CD8-positive, alpha-beta memory T cell (primary cell): Measurements from ENCODE around the gene STX10. TPM values are rescaled to one million over a fixed set of nuclear protein-coding genes. Genes with fewer than 3 reads are reported as not detected.
"Not testable (repeated sequence)": the region's sequence is repeated elsewhere in the genome, so short reads cannot be mapped to it uniquely, and the experiment has no call there.

Experiments used
- CTCF ChIA-PET: fragments of 350-600 bp; sonication (Branson Sonifier 250); formaldehyde crosslinking; loops from one replicate; lab custom pipeline; 2021; ENCODE audit warnings: antibody characterized with exemption; lab: Charles Lee
- POLR2A ChIA-PET: fragments of 350-600 bp; sonication (Branson Sonifier 250); formaldehyde crosslinking; loops from one replicate; lab custom pipeline; 2021; ENCODE audit warnings: antibody characterized with exemption; lab: Charles Lee
- DNase-seq, 5 donors: peaks; one replicate each; pipeline versions ENCODE4 v3.0.0 to v3.0.0-alpha.2; 2020 to 2022; ENCODE audit warnings: mixed read lengths in 1 of 5
- H3K27ac ChIP-seq: one replicate; pipeline ENCODE4 v1.7.0; 2013; ENCODE audit warnings: low read depth, mild to moderate bottlenecking, low read length, moderate library complexity
- H3K27me3 ChIP-seq: 2 replicates; pipeline ENCODE4 v1.7.0; 2013; ENCODE audit warnings: low read length, mild to moderate bottlenecking; ENCODE audit not compliant: insufficient read depth, poor library complexity, severe bottlenecking
- H3K36me3 ChIP-seq: 2 replicates; pipeline ENCODE4 v1.7.0; 2013; ENCODE audit warnings: mild to moderate bottlenecking, low read length, moderate library complexity; ENCODE audit not compliant: insufficient read depth
- H3K4me1 ChIP-seq: 2 replicates; pipeline ENCODE4 v1.7.0; 2013; ENCODE audit warnings: mild to moderate bottlenecking, low read length, moderate library complexity; ENCODE audit not compliant: insufficient read depth
- H3K4me3 ChIP-seq: 2 replicates; pipeline ENCODE4 v1.7.0; 2013; ENCODE audit warnings: mild to moderate bottlenecking, low read length
- H3K9me3 ChIP-seq: 2 replicates; pipeline ENCODE4 v1.7.0; 2013; ENCODE audit warnings: mild to moderate bottlenecking, low read length
- H3K27ac Mint-ChIP-seq, 8 donors: one replicate each; pipeline ENCODE4 v1.8.0; 2020 to 2021; ENCODE audit warnings: mixed read lengths in 8 of 8, mild to moderate bottlenecking in 6 of 8, inconsistent platforms in 3 of 8, moderate library complexity in 3 of 8
- H3K27me3 Mint-ChIP-seq, 2 donors: one replicate each; pipeline ENCODE4 v1.8.0; 2020 to 2021; ENCODE audit warnings: mixed read lengths in 2 of 2, mild to moderate bottlenecking in 1 of 2, moderate library complexity in 1 of 2
- H3K36me3 Mint-ChIP-seq, 3 donors: one replicate each; pipeline ENCODE4 v1.8.0; 2020 to 2021; ENCODE audit warnings: mixed read lengths in 3 of 3, inconsistent platforms in 1 of 3, mild to moderate bottlenecking in 1 of 3
- H3K4me1 Mint-ChIP-seq, 3 donors: one replicate each; pipeline ENCODE4 v1.8.0; 2020 to 2021; ENCODE audit warnings: mixed read lengths in 3 of 3, inconsistent platforms in 1 of 3, mild to moderate bottlenecking in 1 of 3
- H3K4me3 Mint-ChIP-seq, 7 donors: one replicate each; pipeline ENCODE4 v1.8.0; 2020 to 2021; ENCODE audit warnings: mixed read lengths in 7 of 7, mild to moderate bottlenecking in 6 of 7, moderate library complexity in 4 of 7, inconsistent platforms in 2 of 7
- H3K9me3 Mint-ChIP-seq, 5 donors: one replicate each; pipeline ENCODE4 v1.8.0; 2020 to 2022; ENCODE audit warnings: mixed read lengths in 5 of 5, mild to moderate bottlenecking in 3 of 5, moderate library complexity in 2 of 5, inconsistent platforms in 1 of 5
- polyA plus RNA-seq: library from polyadenylated mRNA; unstranded; fragments of 300-500 nt; fragmentation: Illumina TruSeq; gene quantifications from one replicate; pipeline ENCODE4 v1.2.3, GENCODE V29; 2021
- total RNA-seq, 2 experiments: library from RNA; stranded (reverse); gene quantifications; one replicate each; pipeline ENCODE4 v1.2.3, GENCODE V29; 2021

Gene STX10
- total and polyA plus RNA-seq, 3 experiments from 2014 or later: 58.7 to 63.7 (median 60.9) TPM

DNA sequence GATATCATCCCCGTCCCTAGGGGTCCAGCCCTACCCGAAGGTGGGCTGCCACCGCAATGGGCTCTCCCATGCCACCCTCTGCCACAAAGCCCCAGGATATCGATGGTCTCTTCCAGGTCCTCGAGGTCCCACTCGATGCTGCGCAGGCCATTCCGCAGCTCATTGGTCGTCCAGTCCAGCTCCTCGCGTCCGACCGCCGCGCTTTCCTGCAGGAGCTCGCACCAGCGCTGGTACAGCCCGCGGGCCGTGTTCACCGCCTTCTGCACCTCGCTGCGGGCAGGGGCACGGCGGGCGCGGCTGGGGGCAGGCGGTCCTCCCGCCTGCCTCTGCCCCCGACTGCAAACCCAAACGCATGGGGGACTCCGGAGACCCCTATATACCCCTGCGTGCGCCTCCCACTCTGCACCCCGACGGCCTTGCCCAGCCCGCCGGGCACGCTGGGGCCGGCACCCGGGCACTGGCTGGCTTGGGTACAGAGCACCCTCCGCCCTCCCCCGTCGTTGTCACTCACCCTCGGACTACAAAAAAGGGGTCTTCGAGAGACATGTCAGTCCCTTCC lies 468 bp downstream of the STX10 start:
- no peaks in the 10 kb centered on the region for H3K27me3 ChIP-seq
- CTCF ChIA-PET: interaction anchor here (0.6 to 2.3 kb wide), 15 partner anchors 14 to 173 kb away, joined by 3 to 8 read pairs (median 3); partner anchors contain the start of gene NACC1
- POLR2A ChIA-PET: interaction anchor here (0.5 to 2.2 kb wide), 7 partner anchors 15 to 63 kb away, joined by 3 to 13 read pairs (median 5); partner anchors contain the start of gene NACC1
- peaks cover 12% of the 10 kb centered on the region for H3K4me1 ChIP-seq
- H3K36me3 ChIP-seq: peaks cover 9% of the 10 kb centered on the region
- Mint-ChIP-seq H3K4me1 (peaks cover 22 to 36% (median 28%) of the 10 kb centered on the region in 3 donors), H3K9me3 (peaks cover 0 to 7% (median 3%) of the 10 kb centered on the region in 5 donors), H3K4me3 (peak overlapping the region; percentile 94 to 100 (median 99)), H3K27ac (peak overlapping the region; percentile 95 to 99 (median 98)), H3K36me3 (peaks cover 7 to 41% (median 8%) of the 10 kb centered on the region in 3 donors), H3K27me3 (peaks cover 0 to 13% of the 10 kb centered on the region in 2 donors)
- H3K4me3 ChIP-seq: peak overlapping the region; percentile 94
- DNase-seq: no peak
- H3K27ac ChIP-seq: peak overlapping the region; percentile 91
- H3K9me3 ChIP-seq: no peaks in the 10 kb centered on the region

DNA sequence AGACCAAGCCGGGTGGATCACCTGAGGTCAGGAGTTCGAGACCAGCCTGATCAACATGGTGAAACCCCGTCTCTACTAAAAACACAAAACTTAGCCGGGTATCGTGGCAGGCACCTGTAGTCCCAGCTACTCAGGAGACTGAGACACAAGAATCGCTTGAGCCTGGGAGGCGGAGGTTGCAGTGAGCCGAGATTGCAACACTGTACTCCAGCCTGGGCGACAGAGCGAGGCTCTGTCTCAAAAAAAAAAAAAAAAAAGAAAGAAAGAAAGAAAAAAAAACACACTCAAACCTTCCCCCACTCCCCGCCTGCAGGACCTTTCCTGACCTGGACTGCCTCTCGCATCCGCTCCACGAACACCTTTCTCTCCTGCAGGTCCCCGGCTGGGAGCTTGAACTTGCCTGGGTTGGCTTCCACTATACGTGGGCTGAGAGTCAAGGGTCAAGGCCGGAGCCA lies 975 bp downstream of the STX10 start:
- H3K4me1 Mint-ChIP-seq: peaks cover 22 to 36% (median 28%) of the 10 kb centered on the region in 3 donors
- H3K27me3 Mint-ChIP-seq: peaks cover 0 to 13% of the 10 kb centered on the region in 2 donors
- peak overlapping the region in 7 of 8 donors; percentile 32 to 80 (median 78) for H3K27ac Mint-ChIP-seq
- POLR2A ChIA-PET: interaction anchor here (1.1 to 2.2 kb wide), 3 partner anchors 18 to 40 kb away, joined by 8 to 13 read pairs (median 9); partner anchors contain the start of gene NACC1
- CTCF ChIA-PET: interaction anchor here (0.9 to 2.3 kb wide), 11 partner anchors 14 to 172 kb away, joined by 3 to 8 read pairs (median 3); partner anchors contain the start of gene NACC1
- not testable (repeated sequence) for H3K27me3 ChIP-seq, H3K36me3 ChIP-seq, DNase-seq, H3K9me3 Mint-ChIP-seq, H3K9me3 ChIP-seq
- peak overlapping the region; percentile 94 for H3K4me3 ChIP-seq
- H3K36me3 Mint-ChIP-seq: peaks cover 3 to 41% (median 4%) of the 10 kb centered on the region in 3 donors
- H3K27ac ChIP-seq: peak overlapping the region; percentile 91
- H3K4me3 Mint-ChIP-seq: peak overlapping the region; percentile 83 to 100 (median 94)
- H3K4me1 ChIP-seq: peaks cover 12% of the 10 kb centered on the region

DNA sequence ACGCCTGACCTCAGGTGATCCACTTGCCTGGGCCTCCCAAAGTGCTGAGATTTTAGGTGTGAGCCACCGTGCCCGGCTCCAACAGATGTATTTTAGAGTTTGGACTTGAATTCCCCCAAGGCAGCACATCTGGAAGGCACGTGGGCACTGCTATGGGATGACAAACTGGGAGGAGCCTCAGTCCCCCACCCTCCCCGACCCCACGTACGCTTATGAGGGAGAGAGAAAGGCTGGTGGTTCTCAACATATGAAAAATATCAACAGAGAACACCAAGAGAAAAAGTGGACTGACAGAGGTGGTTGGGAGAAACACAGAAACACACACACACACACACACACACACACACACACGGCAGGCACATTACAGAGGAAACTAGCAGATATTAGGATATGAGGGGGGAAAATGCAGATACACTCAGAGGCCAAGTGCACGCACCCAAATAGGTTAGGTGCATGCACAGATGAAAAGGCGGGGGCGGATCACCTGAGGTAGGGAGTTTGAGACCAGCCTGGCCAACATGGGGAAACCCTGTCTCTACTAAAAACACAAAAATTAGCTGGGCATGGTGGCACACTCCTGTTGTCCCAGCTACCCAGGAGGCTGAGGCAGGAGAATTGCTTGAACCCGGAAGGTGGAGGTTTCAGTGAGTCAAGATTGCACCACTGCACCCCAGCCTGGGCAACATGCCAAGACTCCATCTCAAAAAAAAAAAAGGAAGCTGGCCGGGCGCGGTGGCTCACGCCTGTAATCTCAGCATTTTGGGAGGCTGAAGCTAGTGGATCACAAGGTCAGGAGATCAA lies 3.2 kb downstream of the STX10 start:
- POLR2A ChIA-PET: interaction anchor here (0.7 kb wide), 1 partner anchor 915 kb away, joined by 11 read pairs; no protein-coding TSS in a partner anchor
- Histone ChIP-seq H3K36me3 (no peaks in the 10 kb centered on the region), H3K27me3 (no peaks in the 10 kb centered on the region), H3K4me3 (no peak overlapping the region), H3K4me1 (peaks cover 12% of the 10 kb centered on the region), H3K27ac (no peak overlapping the region), H3K9me3 (no peaks in the 10 kb centered on the region)
- CTCF ChIA-PET: interaction anchor here (1.1 to 1.4 kb wide), 2 partner anchors 170 to 182 kb away, joined by 3 read pairs; no protein-coding TSS in a partner anchor
- Mint-ChIP-seq H3K4me3 (peak overlapping the region in 4 of 7 donors; percentile 15 to 55 (median 33)), H3K27ac (peak overlapping the region in 1 of 8 donors; percentile 21), H3K4me1 (peaks cover 22 to 29% (median 28%) of the 10 kb centered on the region in 3 donors), H3K9me3 (no peaks in the 10 kb centered on the region), H3K36me3 (peaks cover 0 to 29% (median 0%) of the 10 kb centered on the region in 3 donors), H3K27me3 (peaks cover 0 to 5% of the 10 kb centered on the region in 2 donors)
- no peak for DNase-seq

DNA sequence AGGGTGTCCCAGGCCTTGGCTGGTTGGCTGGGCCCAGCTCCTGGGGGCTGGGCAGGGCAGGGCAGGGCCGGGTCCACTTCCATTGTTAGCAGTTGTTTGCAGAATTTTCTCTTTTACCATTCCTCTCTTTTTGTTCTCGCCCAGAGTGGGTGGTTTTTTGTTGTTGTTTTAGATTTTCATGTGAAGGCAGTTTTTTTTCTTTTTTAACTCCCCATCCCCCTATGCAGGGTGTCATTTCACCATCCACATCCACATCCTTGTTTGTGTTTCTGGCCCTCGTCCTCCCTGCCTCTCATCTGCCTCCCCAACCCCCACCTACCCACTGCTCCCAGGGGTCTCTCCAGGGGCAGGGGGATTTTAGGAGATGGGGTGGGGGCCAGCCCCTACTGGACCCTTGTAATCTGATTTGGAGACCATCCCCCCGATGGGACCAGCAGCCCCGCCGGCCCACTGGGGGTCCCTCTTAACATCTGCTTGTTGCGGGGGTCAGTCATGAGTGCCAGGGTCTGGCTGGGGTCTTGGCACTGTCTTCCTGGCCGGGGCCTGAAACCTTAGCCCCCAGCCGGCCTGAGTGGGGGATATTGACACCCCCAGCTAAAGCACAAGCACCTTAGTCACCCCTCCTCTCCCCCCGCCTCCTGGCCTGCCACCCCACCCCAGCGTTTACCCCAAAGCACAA lies 10.4 kb downstream of the STX10 start:
- Histone ChIP-seq H3K4me3 (no peak overlapping the region), H3K36me3 (peaks cover 3% of the 10 kb centered on the region), H3K27ac (no peak overlapping the region), H3K4me1 (no peaks in the 10 kb centered on the region), H3K9me3 (no peaks in the 10 kb centered on the region), H3K27me3 (no peaks in the 10 kb centered on the region)
- peaks cover 0 to 3% of the 10 kb centered on the region in 2 donors for H3K27me3 Mint-ChIP-seq
- peaks cover 0 to 60% (median 0%) of the 10 kb centered on the region in 3 donors for H3K36me3 Mint-ChIP-seq
- H3K27ac Mint-ChIP-seq: peak overlapping the region in 1 of 8 donors; percentile 50
- DNase-seq: no peak
- peaks cover 0 to 2% (median 0%) of the 10 kb centered on the region in 3 donors for H3K4me1 Mint-ChIP-seq
- CTCF ChIA-PET: no interaction called here
- H3K4me3 Mint-ChIP-seq: no peak overlapping the region
- no peaks in the 10 kb centered on the region for H3K9me3 Mint-ChIP-seq
- POLR2A ChIA-PET: no interaction called here

DNA sequence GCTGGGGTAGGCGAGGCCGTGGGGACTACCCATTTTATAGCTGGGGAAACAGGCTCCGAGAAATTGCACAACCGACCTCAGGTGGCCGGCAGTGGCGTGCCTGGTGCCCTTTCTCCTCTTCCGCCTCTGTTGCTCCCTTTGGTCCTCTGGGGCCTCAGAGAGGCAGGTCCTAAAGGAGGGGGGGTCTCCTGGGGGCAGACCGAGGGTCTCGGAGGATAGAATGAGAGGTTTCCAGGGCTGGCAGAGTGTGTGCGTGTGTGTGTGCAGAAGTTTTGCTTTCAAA lies 11.3 kb downstream of the STX10 start:
- Mint-ChIP-seq H3K27me3 (no peaks in the 10 kb centered on the region), H3K27ac (peak overlapping the region in 1 of 8 donors; percentile 74), H3K9me3 (no peaks in the 10 kb centered on the region), H3K4me1 (peaks cover 0 to 5% (median 0%) of the 10 kb centered on the region in 3 donors), H3K4me3 (no peak overlapping the region), H3K36me3 (peaks cover 0 to 56% (median 0%) of the 10 kb centered on the region in 3 donors)
- no peak for DNase-seq
- CTCF ChIA-PET: no interaction called here
- Histone ChIP-seq H3K4me1 (no peaks in the 10 kb centered on the region), H3K9me3 (no peaks in the 10 kb centered on the region), H3K27me3 (no peaks in the 10 kb centered on the region), H3K4me3 (no peak overlapping the region), H3K27ac (no peak overlapping the region), H3K36me3 (peaks cover 3% of the 10 kb centered on the region)
- POLR2A ChIA-PET: no interaction called here

DNA sequence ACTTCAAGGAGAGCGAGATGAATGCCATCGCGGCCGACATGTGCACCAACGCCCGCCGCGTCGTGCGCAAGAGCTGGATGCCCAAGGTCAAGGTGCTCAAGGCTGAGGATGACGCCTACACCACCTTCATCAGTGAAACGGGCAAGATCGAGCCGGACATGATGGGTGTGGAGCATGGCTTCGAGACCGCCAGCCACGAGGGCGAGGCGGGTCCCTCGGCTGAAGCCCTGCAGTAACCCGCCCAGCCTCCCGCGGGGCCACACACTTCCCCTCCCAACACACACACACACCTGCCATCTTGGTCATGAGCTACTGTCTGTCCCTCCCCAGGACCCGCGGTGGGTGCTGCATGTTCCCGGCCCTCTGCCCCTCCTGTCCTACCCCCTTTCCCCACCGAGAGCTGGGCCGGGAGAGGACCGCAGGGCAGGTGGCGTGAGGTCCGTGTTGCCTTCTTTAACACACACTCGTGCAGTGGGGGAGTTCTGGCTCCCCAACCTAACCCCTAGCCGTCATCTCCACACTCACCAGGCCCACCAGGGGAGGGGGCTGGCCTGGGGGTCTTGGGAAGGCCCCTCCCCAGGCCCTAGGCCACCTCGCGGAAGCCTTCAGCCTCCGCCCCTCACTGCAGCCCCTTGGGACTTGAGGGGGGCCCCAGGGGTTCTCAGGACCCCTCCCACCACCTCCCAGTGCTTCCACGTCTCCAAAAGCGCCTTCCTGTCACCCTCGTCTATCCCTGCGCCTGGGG lies 11.8 kb downstream of the STX10 start:
- H3K36me3 ChIP-seq: peaks cover 3% of the 10 kb centered on the region

DNA sequence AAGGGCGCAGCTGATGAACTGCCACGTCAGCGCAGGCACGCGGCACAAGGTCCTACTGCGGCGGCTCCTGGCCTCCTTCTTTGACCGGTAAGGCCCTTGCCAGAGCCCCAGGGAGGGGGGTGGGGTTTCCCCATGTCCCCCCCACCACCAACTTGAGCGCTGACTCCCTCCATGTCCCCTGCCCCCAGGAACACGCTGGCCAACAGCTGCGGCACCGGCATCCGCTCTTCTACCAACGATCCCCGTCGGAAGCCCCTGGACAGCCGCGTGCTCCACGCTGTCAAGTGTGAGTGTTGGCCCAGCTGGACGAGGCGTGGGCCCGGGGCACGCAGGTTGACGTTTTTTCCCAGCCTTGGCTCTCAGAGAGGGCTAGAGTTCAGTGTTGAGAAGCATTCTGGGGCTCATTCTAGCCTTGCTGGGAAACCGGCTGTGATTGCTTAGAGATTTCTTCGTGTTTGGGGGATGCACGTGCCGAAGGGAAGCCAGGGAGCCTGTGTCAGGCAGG lies 12.8 kb downstream of the STX10 start:
- peak overlapping the region in 1 of 8 donors; percentile 17 for H3K27ac Mint-ChIP-seq
- Histone ChIP-seq H3K4me3 (no peak overlapping the region), H3K4me1 (peaks cover 14% of the 10 kb centered on the region), H3K27me3 (no peaks in the 10 kb centered on the region), H3K9me3 (no peaks in the 10 kb centered on the region), H3K27ac (no peak overlapping the region), H3K36me3 (peaks cover 3% of the 10 kb centered on the region)
- CTCF ChIA-PET: interaction anchor here (1.3 kb wide), 1 partner anchor 9 kb away, joined by 3 read pairs; no protein-coding TSS in a partner anchor
- no peaks in the 10 kb centered on the region for H3K27me3 Mint-ChIP-seq
- DNase-seq: no peak
- H3K4me3 Mint-ChIP-seq: no peak overlapping the region
- peaks cover 11 to 19% (median 14%) of the 10 kb centered on the region in 3 donors for H3K4me1 Mint-ChIP-seq
- H3K9me3 Mint-ChIP-seq: no peaks in the 10 kb centered on the region
- H3K36me3 Mint-ChIP-seq: peaks cover 0 to 61% (median 0%) of the 10 kb centered on the region in 3 donors
- POLR2A ChIA-PET: no interaction called here

More for the DNA sequence above, 11.8 kb downstream of the STX10 start:
- ChIA-PET POLR2A (no interaction called here), CTCF (no interaction called here)
- peaks cover 4% of the 10 kb centered on the region for H3K4me1 ChIP-seq
- H3K9me3 ChIP-seq: no peaks in the 10 kb centered on the region
- Mint-ChIP-seq H3K27me3 (no peaks in the 10 kb centered on the region), H3K27ac (no peak overlapping the region), H3K9me3 (no peaks in the 10 kb centered on the region), H3K4me1 (peaks cover 2 to 9% (median 4%) of the 10 kb centered on the region in 3 donors), H3K36me3 (peaks cover 0 to 56% (median 0%) of the 10 kb centered on the region in 3 donors), H3K4me3 (no peak overlapping the region)
- no peak overlapping the region for H3K27ac ChIP-seq
- H3K27me3 ChIP-seq: no peaks in the 10 kb centered on the region
- no peak for DNase-seq
- no peak overlapping the region for H3K4me3 ChIP-seq
